ENCODE measurements around the gene GARNL3.
A peak's percentile ranks its signal among the peaks of the same experiment; 100 is the strongest.

The GARNL3 gene

GRCh38 chr9:127314911-127315310 lies 50.3 kb downstream of the GARNL3 start:
- DNase-seq = no peak

GRCh38 chr9:127316586-127317323 lies 52.2 kb downstream of the GARNL3 start:
- no peak for DNase-seq

DNA sequence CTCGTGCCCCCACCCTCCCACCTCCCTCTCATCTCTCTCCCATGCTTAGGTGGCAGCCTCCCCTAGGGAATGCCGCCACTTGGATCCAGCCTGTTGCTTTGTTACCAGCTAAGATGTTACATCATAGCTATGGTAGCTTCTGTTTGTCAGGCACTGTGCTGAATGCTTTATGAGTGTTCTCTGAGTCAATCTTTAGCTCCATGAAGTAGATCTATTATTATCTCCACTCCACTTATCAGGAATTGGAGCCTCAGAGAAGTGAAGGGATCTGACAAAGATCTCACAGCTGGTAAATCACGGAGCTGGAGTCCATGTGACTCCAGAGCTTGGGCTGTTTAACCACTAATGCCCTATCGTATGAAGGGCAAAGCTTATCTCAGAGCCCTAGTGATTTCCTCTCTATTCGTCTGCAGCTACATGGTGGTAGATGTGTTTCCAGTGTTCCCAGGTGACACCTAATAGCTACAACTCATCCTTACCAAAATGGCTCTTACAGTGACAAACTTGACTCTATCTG lies 54.1 kb downstream of the GARNL3 start:
- DNase-seq = no peak

- no peak for DNase-seq
Measured at GRCh38 chr9:127319366-127320114, 55.0 kb downstream of the GARNL3 start.

- DNase-seq = no peak
Measured at GRCh38 chr9:127320115-127320378, 55.5 kb downstream of the GARNL3 start.

- no peak for DNase-seq
Measured at GRCh38 chr9:127323393-127323792, 58.8 kb downstream of the GARNL3 start.

- no peak for DNase-seq
Measured at GRCh38 chr9:127330501-127330900, 65.9 kb downstream of the GARNL3 start.

GRCh38 chr9:127333221-127334064 lies 68.9 kb downstream of the GARNL3 start:
- no peak for DNase-seq

GRCh38 chr9:127334725-127335124 lies 70.2 kb downstream of the GARNL3 start:
- DNase-seq = no peak

GRCh38 chr9:127336086-127336485 lies 71.5 kb downstream of the GARNL3 start:
- no peak for DNase-seq

DNA sequence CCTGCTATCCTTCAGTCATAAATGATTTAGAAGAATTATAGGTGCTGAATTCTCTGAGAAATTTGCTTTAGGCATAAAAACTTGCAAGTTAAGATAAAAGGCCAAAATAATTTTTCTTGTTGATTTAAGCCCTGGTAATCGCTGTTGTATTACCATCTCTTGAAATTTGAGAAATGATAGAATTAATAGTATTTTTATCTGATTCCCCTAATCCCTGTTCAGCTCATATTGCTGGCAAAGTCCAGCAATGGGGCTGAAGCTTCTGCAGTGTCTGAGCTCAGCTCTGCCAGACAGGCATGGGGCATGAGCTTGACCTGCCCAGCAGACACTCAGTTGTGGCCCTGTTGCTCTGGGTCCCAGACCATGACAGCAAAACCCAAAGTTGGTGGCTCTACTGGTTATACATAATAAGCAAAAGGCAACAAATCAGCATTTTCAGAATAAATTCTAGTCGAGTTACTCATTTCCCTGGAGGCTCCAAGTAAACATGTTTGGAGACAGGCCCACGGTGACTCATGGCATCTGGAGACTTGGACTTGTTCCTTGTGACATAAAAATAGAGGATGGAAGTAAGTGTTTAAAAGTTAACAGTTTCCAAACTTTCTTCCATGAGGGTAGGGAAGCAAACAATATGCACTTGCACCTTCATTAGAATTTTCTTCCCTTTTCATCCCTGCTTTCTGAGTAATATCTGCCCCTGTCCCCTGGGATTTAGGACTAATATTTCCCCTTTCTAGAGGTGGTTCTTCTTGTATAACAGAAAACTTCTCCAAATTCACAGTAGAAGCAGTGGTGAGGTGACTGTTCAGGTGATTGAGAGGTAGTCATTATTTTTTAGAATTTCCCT lies 72.2 kb downstream of the GARNL3 start:
- DNase-seq = peak; percentile 22

DNA sequence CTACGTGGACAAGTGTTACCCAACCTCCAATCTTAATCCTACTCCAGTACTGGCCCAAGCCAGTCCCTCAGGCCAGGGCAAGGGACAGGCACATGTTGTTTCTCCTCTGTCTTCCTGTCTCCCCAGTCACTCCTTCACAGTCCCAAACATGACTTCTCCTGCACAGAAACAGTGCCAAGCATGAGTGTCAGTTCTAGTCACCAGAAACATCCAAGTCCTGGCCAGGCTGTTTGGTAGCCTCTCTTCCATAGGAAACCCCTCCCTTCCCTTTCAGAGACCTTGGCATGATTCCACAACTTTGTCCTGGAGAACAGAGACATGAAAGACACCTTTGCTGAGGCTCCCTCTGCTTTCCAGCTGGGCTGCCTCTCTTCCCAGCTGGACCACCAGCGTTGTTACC lies 76.1 kb downstream of the GARNL3 start:
- DNase-seq = no peak

- no peak for DNase-seq
Measured at GRCh38 chr9:127341152-127341551, 76.6 kb downstream of the GARNL3 start.

DNA sequence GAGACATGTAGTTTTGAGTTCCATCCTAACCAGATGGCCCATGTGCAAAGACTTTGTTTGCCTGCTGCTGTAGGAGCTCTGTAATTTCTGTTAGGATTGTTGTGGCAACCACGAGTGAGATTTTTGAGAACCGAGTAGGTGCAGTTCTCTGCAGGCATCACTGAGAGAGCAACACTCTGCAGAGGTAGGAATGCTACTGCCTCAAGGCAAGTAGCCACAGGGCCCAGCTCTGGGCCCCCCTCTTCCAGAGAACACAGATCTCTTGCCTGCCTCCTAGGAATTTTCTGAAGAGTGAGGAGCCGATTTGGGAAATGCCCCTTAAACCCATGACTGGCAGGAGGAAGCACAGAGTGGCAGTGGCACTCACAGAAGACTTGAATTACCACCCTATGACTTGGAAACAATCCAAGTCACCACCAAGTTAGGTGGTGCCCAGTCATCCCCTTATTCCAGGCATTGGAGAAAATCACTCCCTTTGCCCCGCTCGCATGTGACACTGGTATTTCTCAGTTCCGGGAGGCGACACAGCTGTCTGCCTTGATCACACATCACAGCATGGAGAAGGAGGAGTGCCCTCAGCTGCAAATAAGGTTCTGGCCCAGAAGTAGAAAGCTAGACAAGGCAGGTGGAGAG lies 79.9 kb downstream of the GARNL3 start:
- no peak for DNase-seq

- no peak for DNase-seq
Measured at GRCh38 chr9:127345566-127345965, 81.0 kb downstream of the GARNL3 start.

DNA sequence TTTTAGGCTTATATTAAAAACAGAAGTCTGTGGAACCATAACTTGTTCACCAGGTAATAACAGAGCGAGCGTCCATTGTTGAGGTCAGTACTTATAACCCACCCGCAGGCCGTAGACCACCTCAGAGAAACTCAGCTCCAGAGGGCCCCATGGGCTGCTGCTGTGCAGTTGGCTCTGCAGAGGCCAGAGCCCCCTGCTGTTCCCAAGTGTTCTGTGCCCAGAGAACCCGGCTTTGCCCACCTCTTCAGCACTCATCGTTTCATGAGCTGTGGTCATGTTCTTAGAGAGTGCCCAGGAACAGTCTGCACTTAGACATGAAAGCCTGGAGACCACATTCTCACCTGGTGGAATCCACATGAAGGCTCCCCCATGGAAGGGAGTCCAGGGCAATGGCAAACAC lies 82.0 kb downstream of the GARNL3 start:
- DNase-seq = no peak

DNA sequence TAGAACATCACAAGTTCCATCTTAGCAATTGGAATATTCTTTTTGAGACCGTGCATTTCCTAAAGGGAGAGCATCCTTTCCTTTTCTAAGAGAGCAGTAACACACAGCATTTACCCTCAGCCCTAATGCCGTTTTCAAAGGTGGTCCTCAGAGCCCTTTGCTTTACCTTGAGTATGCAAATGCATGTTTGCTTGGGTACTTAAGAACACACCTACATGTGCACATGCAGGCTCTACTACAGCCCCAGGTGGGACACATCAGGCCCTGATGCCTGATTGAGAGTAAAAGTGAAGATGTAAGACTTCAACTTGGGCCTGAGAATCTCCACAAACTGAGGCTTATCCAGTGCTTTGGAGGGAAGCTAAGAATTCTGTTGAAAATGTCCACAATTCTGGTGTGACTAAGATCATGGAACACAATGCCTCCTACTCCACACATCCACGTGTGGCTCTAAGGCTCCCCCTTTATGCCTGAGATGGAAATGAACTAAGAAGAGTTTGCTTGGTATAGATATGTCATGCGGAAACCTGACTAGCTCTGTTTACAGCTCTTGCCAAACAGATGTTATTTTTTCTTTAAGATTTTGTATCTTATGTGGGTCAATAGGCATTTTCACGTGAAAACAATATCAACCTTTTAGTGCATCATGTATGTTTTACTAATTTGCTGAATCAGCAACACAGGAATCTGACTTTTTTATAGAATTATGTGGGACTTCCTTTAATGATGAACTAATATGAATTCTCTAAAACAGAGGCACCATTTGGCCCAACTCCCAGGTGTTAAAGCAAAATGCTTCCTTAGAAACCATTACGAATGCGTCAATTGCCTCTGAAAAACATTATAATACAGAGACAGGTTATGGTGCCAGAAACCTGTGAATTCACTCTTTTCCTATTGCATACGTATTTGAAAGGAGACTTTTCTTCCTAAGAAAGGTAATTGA lies 83.5 kb downstream of the GARNL3 start:
- DNase-seq = peak; percentile 23

GRCh38 chr9:127349483-127350113 lies 85.0 kb downstream of the GARNL3 start:
- no peak for DNase-seq

DNA sequence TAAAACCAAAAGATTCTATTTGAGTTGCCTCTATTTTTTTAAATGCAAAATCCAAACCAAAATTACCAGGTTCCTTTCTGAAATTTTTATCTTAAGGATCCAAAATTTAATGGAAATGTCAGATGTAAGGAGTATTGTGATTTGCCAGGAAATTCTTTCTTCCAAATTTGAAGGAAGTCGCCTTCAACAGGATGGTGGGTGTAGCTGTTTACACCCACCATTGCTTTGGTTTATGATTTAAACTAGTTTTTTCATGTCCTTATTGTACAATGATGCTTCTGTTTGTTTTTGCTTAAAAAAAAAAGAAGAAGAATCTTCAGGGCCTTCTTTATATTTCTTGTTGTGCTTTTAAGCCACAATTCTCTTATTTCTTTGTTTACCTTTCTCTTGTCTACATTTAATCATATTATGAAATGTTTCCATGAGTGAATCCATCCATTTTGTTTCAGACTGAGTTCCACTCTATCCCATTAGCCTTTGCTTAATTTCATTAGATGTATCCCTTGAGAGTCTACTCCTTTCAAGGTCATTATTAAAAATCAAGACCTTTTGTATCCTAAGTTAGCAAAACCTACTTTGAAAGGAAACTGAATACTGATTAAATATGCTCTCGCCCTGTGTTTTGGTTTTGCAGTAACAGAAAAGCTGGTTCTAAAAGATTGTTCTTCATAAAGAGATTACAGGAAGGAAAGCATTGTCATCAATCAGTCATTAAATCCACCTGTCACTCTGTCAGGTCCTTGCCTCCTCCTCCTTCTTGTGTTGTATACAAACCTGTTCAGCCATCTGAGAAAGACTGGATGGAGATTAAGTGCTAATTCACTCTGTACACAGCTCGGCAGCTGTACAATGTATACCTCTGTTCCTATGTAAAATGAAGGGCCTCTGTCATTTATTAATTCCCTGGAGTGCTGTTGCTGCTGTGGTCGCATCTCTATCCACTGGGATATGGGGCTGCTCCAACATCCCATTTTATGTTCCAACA lies 86.9 kb downstream of the GARNL3 start:
- DNase-seq = no peak

Data from suppressor macrophage treated with lipopolysaccharide for 4 hours (primary cell).